EH (cell line): Measurements from ENCODE around the gene LRRC30.
A peak's percentile ranks its signal among the peaks of the same experiment; 100 is the strongest.

Experiments used
- DNase-seq: peaks from one replicate; pipeline ENCODE4 v3.0.0-alpha.2; 2015; ENCODE audit warnings: low read depth

Gene LRRC30

DNA sequence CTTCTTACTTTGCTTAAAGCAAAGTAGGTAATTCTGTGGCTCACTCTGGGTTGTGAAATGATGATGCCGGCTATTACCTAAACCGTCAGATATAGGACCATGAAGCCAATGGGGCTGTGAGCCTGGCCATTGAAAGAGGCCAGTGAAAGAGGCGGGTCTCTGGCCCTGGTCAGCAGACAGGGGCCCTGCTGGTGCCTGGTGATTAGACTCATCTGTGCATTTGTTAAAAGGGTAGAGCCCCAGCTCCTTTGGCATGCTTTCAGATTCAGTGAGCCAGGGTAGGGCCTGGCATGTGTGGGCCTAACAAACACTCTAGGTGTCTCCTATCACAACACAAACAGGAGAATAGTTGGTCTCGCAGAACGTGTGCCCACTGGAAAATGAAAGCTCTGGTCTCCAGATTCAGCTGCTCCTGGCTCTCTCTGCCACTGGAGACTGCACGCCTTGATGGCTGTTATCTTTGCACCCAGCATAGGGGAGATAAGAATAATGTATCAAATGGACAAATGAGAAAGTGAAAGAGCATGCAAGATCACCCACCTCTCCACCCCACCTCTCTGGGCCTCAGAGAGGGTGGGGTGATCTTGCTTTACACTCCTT lies 6.9 kb downstream of the LRRC30 start:
- no peak for DNase-seq

DNA sequence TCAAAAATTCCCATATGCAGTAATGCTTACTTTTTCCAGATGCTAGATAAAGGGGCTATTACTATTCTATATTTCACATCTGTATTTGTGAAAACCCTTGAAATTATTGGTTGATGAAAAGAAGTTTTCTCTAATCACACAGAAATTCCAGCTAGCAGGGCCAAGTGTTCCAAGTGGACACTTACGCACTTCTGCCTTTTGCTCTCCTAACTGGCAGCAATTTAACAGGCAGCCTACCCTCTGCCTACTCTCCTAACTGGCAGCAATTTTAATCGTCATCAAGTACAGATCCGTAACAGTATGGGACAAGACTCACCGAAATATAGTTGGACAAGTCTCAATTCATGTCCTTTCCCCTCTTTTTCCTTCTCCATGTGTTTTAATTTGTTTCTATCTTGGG lies 12.0 kb downstream of the LRRC30 start:
- DNase-seq: no peak

DNA sequence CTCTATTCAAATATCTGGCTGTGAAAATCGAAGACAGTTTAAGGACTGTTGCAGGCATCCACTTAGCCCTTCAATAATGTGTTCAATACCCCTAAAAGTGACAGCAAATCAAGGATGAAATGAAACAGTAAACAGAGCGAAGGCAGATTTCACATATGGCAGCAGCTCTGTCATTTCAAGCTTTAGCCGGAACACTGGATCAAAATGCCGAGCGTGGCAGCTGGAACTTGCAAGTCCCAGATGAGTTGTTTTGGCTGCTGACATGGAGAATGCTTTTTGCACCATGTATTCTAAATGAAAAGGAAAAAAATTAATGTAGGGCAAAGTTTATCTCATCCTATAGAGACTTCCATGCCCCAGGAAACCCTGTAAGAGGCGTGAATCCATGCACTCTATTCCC lies 18.0 kb downstream of the LRRC30 start:
- DNase-seq: no peak

DNA sequence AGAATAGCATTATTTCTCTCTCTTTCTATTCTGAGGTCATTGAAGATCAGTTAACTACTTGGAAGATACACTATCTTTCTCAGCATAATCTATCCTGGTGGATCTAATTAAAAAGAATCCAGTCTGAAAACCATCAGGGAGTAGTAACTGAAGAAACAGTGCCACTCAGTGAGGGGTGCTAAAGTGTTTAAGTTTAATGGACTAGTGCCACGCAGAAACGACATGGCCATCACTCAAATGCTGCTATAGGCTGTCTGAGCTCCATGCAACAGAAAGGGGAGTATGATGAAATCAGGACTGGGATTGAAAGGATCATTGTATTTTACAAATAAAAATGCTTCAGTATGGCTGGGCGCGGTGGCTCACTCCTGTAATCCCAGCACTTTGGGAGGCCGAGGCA lies 23.3 kb downstream of the LRRC30 start:
- DNase-seq: no peak

DNA sequence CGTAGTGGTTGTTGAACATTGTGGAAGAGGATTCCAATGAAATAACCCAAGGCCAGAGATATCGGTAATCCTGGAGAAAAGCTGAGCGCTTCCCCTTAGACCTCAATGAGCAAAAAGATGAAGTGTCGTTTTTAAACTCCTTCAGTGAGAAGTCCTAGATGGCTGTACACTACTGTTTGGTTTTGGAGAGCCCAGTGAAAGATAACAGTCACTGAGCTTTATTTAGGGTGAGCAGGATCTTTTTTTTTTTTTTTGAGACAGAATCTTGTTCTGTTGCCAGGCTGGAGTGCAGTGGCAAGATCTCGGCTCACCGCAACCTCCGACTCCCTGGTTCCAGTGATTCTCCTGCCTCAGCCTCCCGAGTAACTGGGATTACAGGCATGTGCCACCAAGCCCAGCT lies 24.2 kb downstream of the LRRC30 start:
- DNase-seq: no peak

DNA sequence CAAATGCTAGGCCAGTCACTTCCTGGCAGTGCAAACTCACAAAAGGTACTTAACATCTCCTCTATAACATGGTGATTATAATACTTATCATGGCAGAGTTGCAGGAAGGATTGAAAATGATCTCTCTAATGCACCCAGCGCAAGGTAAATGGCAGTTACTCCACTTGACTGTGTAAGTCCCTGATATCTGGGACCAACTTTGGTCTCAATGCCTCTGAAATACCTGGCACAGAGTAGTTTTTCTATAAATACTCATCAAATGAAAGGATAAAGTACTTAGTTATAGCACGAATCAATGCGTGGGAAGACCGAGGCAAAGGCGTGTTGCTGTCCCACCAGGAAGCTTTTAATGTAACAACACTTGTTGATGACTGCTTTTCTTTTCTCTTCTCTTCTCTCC lies 24.8 kb downstream of the LRRC30 start:
- DNase-seq: no peak

DNA sequence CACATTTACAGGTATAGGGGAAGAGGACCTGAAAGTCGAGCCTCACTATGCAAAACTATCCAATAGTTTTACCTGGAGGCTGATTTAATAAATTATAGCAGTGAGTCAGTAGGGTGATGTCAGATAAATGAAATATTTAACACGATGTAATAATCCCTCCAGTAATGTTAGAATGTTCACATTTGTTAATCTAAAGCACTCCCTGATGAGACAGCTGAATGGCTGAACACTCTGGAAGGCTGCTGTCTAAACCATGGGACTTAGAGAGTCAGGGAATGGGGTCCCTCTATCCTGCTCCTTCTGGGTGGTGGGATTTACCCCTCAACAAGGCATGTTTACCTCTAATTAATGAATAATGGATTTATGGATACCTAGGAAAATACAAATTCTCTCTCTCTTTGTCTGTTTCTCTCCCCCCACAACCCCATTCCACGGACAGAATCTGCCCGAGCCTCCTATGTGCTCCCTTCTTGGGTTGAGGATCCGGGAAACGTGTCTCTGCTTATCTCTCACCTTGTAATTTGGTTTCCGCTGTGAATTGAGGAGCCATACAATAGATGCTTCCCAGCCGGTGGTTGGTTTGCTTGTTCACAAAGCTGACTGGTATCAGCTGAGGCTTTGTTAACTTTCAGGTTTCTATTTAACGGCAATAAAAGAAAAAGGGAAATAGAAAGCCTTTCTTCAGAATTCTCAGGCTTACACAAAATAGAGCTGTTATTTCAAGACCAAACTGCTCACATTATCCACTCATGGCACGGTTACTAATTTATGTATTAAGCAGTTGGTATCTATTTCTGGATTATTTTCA lies 25.9 kb downstream of the LRRC30 start:
- no peak for DNase-seq

DNA sequence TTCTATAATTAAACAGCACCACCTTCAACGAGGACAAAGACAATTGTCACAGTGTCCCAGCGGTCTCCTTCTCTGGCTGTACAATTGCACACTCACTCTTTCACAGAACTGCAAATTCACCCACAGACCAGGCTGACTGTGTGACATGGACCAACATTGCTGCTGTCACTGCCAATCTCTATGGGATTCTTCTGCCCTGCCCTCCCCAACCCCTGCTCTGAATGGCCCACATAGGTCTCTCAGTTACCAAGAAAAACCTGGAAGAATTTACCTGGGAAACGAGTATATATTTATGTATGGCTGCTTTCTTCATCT lies 26.5 kb downstream of the LRRC30 start:
- no peak for DNase-seq

DNA sequence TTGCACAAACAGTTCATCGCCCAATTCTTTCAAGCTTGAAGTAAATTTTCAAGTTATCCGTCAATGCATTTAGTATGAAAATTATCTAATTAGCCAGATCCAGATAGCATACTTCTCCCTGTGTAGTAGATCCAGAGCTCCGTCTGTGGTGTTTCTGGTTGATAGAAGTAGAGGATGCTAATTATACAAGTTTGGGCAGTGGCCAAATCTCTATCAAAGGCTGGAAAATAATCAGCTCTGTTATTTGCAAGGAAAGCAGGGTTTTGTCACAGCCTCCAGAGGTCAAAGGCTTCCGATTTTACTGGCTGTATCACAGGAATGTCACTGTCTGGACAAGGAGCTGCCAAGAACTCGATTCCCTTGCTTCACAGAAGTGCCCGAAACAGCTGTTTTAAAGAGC lies 28.6 kb downstream of the LRRC30 start:
- no peak for DNase-seq

DNA sequence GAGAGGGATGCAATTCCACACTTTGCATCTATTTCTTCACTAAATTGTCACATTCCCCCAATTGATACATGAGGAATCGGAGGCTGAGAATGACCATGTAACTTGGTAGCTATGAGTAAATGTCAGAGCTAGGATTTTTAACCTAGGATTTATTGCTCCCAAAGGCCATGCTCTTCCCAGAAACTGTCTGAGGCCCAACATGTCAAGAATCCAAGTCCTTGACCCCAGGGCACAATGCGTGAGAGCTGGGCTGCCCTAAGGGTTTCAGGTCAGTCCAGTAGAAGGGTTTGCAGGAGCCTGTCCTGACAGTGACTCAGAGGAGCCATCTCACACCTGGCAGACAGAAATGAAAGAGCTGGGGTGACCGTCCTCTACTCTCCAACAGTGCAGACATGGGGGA lies 30.3 kb downstream of the LRRC30 start:
- DNase-seq: no peak

DNA sequence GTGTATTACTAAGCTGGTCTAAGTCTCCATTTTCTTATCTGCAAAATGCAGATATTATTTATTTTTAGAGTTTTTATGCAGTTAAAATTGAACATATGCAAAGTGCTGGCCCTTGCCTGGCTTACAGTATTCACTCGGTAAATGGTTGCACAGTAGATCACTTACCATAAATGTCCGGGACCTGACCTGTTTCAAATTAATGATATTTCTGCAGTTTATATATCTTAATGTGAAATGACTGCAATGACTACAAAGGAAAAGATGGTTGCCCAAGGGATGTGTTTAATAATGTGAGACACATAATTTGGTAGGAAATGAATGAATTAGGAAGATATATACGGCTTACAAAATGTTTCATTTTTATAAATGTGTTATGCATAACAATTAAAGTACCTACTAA lies 37.1 kb downstream of the LRRC30 start:
- no peak for DNase-seq

DNA sequence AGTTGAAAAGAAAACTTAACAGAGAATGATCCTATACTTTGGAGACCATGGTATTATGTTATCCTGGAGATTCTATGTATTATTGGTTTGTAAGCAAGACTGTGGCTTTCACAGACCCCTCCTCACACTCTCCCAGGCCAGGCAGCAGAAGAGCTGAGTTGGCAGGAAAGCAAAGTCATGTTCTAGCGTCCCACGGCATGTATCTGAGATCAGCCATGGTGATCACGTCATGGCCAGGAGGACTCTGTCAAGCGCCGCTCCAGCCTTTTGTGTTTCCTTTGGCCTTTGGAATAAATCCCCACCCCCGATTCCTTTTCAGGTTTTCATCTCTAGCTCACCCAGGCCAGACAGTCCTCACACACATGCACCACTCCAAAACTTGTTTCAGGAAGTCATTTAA lies 39.1 kb downstream of the LRRC30 start:
- no peak for DNase-seq

DNA sequence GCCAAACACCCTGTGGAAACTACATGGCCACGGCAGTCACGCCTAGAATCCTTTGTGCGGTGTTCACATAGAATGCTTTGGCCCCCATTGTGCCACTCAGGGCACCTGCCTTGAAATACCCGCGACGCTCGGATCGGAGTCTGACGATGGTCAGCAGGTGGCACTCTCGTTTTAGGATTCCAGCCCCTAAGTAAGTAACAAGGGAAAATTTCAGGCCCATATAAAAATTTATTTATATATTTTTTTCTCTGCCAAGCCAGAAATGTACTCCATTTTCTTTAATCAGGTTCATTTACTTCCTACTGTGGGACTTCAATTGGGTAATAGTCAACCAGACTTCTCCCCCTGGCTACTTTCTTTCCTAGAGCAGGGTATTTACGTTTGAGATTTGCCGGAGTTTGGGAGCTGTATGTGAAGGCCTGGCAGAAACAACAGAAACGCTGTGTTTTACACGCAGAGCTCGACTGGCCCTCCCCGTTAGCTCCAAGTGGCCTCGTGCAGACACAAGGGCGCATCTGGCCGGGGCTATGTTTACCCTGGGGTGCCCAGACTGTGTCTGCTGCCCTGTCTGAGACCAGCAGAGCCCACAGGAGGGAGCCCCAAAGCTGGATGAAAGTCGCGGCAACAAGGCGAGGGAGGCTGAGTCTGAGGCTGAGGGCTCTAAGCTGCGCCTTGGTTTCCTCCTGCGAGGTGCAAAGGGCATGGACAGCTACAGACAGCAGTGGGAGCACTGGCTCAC lies 41.6 kb downstream of the LRRC30 start:
- peak; percentile 61 for DNase-seq

DNA sequence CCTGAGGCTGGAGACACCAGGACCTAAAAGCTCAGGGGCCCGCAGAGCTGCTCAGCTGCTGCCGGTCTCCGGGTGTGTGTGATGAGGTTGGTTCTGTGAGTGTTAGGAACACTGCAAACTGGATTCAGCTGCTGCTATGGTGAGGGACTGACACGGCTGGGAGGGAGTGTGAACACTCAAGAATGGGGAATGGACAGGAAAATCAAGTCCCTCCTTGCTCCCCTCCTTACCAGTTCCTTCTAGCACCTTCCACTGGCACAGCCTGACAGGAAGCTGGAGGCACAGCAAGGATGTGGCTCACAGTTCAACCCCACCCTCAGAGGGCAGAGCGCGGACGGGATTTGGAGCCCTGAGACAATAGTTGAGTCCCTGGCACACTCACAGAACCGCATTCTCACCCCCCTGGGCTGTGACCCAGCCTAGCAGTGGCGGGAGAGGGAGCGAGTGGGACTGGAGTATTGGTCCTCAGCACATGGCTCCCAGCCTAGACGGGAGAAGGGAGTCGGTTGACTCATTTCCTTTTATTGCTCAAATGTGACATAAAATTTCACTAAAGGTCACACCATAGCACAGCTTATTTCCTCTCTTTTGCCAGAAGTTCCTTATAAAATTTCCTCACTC lies 42.5 kb downstream of the LRRC30 start:
- DNase-seq: peak; percentile 80

DNA sequence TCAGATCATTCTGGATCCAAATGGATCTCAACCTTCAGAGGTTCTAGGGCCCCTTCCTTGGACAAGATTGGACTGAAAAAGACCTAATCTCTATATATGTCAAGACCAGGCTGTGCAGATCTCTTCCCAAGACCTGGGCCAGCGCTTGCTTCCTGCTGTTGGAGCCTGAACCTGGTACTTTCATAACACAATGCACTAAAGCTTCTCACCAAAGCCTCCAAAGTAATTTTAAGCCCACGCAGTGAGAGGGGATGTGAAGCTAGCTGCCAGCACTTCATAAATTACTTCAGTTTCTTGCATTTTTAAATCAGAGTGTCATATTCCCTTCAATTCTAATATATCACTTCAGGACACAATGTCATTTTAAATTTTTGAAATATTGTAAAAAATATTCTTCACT lies 50.7 kb downstream of the LRRC30 start:
- no peak for DNase-seq
